ENCODE results near the gene ERV3-1. TPM values are rescaled to one million over a fixed set of nuclear protein-coding genes. Genes with fewer than 3 reads are reported as not detected.
A peak's percentile ranks its signal among the peaks of the same experiment; 100 is the strongest.
"Not testable (repeated sequence)": the region's sequence is repeated elsewhere in the genome, so short reads cannot be mapped to it uniquely, and the experiment has no call there.

Gene ERV3-1, protein sequence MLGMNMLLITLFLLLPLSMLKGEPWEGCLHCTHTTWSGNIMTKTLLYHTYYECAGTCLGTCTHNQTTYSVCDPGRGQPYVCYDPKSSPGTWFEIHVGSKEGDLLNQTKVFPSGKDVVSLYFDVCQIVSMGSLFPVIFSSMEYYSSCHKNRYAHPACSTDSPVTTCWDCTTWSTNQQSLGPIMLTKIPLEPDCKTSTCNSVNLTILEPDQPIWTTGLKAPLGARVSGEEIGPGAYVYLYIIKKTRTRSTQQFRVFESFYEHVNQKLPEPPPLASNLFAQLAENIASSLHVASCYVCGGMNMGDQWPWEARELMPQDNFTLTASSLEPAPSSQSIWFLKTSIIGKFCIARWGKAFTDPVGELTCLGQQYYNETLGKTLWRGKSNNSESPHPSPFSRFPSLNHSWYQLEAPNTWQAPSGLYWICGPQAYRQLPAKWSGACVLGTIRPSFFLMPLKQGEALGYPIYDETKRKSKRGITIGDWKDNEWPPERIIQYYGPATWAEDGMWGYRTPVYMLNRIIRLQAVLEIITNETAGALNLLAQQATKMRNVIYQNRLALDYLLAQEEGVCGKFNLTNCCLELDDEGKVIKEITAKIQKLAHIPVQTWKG
- 29.5 TPM for total RNA-seq

GRCh38 chr7:65006094-65006992, at the start of gene ERV3-1:
Gene ERV3-1 (minus strand): TSS chr7:65006687. CDS start chr7:64993026, 13,661 bp downstream.
- Histone ChIP-seq H3K27ac (peak within 1 kb of the TSS; percentile 75), H3K27me3 (no peaks in the 10 kb centered on the region), H3K4me1 (peaks cover 45% of the 10 kb centered on the region), H3K4me3 (peak within 1 kb of the TSS; percentile 54 to 81), H3K9me3 (no peaks in the 10 kb centered on the region), H3K36me3 (peaks cover 0 to 3% of the 10 kb centered on the region in 2 donors)
- intact Hi-C loops (cut with DNase I): no loop called here
- TF ChIP-seq POLR2A (IDR thresholded peaks at IDR 0.05) (peak in 1 of 2 donors; percentile 89), POLR2AphosphoS5 (IDR thresholded peaks at IDR 0.05; ENCODE audit: insufficient read depth in 1 of 2, low read depth in 1 of 2) (peak; percentile 78 to 97)
- TF ChIP-seq, protein P1, sequence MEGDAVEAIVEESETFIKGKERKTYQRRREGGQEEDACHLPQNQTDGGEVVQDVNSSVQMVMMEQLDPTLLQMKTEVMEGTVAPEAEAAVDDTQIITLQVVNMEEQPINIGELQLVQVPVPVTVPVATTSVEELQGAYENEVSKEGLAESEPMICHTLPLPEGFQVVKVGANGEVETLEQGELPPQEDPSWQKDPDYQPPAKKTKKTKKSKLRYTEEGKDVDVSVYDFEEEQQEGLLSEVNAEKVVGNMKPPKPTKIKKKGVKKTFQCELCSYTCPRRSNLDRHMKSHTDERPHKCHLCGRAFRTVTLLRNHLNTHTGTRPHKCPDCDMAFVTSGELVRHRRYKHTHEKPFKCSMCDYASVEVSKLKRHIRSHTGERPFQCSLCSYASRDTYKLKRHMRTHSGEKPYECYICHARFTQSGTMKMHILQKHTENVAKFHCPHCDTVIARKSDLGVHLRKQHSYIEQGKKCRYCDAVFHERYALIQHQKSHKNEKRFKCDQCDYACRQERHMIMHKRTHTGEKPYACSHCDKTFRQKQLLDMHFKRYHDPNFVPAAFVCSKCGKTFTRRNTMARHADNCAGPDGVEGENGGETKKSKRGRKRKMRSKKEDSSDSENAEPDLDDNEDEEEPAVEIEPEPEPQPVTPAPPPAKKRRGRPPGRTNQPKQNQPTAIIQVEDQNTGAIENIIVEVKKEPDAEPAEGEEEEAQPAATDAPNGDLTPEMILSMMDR (IDR thresholded peaks at IDR 0.05): no peak
- DNase-seq (ENCODE audit: extremely low spot score in 2 of 2): peak; percentile 97 to 98

GRCh38 chr7:65055786-65056185, 49.3 kb upstream of the ERV3-1 start:
- H3K36me3 ChIP-seq; DNase-seq (ENCODE audit: extremely low spot score in 2 of 2); H3K4me1 ChIP-seq; H3K4me3 ChIP-seq; H3K27me3 ChIP-seq; intact Hi-C loops (cut with DNase I); H3K9me3 ChIP-seq; H3K27ac ChIP-seq: not testable (repeated sequence)

GRCh38 chr7:65054466-65054994, 48.0 kb upstream of the ERV3-1 start:
- intact Hi-C loops (cut with DNase I); H3K36me3 ChIP-seq; H3K4me1 ChIP-seq; H3K4me3 ChIP-seq; H3K27ac ChIP-seq; H3K9me3 ChIP-seq; H3K27me3 ChIP-seq; DNase-seq (ENCODE audit: extremely low spot score in 2 of 2): not testable (repeated sequence)

DNA sequence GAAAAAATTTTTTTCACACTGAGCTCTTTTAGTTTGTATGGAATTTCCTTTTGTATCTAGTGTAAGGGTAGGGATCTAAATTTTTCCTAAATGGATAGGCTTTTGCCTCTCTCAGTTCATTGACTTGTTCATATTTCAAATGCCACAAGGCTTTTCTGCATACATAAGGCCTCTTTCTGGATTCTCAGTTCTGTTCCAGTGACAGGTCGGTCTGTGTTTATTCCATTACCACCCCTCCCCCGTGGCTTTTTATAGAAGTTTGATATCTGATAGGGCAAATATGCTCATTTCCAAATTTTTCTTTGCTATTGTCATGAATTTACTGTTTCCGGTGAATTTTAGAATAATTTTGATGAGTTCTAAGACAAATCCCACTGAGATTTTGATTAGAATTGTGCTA, 45.2 kb upstream of the ERV3-1 start:
- DNase-seq (ENCODE audit: extremely low spot score in 2 of 2); H3K27ac ChIP-seq; H3K27me3 ChIP-seq; H3K4me1 ChIP-seq; H3K4me3 ChIP-seq; H3K36me3 ChIP-seq; intact Hi-C loops (cut with DNase I); H3K9me3 ChIP-seq: not testable (repeated sequence)

DNA sequence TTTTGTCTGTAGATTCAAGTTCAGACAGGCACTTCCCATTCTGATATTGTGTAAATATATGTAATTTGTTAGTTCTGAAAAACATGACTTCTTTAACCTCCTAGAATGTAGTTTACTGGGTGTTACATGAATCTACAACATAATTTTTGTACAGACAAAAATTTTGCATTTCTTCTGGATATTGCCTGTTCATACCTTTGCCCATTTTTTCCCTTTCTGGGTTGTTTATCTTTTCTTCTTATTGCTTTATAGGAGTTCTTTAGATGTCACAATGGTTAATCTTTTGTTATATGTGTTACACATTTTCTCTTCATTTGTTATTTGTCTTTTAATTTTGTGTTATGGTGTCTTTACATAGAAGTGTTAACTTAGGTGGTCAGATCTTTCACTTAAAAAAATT, 44.7 kb upstream of the ERV3-1 start:
- H3K4me1 ChIP-seq; H3K4me3 ChIP-seq; DNase-seq (ENCODE audit: extremely low spot score in 2 of 2); H3K9me3 ChIP-seq; H3K27ac ChIP-seq; intact Hi-C loops (cut with DNase I); H3K36me3 ChIP-seq; H3K27me3 ChIP-seq: not testable (repeated sequence)

- intact Hi-C loops (cut with DNase I); H3K27ac ChIP-seq; H3K4me3 ChIP-seq; H3K36me3 ChIP-seq; H3K27me3 ChIP-seq; DNase-seq (ENCODE audit: extremely low spot score in 2 of 2); H3K9me3 ChIP-seq; H3K4me1 ChIP-seq: not testable (repeated sequence)
Measured at GRCh38 chr7:65046329-65046728, 39.8 kb upstream of the ERV3-1 start.

DNA sequence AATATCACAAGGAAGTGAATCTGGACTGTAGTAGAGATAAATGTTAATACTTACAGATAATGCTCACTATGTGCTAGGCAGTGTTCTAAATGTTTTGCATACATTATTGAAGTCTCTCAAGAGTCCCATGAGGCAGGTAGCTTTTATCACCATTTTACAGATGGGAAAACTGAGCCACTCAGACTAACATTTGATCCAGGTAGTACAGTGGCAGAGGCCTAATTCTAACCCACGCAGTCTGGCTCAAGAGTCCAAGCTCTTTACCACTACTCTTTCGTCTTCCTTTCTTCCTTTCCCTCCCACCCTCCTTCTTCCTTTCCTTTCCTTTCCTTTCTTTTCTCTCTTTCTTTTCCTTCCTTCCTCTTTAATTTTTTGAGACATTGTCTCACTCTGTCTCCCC, 39.1 kb upstream of the ERV3-1 start:
- H3K27ac ChIP-seq; H3K36me3 ChIP-seq; H3K27me3 ChIP-seq; H3K9me3 ChIP-seq; intact Hi-C loops (cut with DNase I); H3K4me3 ChIP-seq; H3K4me1 ChIP-seq; DNase-seq (ENCODE audit: extremely low spot score in 2 of 2): not testable (repeated sequence)

DNA sequence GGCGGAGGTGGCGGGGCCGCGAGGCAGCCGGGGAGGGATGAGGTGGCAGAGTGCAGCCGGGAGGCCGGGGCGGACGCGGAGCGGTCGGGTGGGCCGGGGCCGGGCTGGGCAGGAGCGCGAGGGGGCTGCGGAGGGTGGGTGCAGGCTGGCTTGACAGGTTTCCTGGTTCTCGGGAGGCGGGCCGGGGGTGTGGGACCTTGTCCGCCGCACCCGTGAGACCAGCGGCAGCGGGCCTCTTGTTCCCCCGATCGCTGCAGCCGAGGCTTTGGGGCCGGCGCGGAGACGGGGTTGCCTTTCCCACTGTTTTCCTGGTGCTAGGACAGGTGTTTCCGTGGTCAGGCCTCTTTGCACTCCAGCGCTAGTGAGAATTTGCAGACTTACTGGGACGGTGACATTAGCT, 32.3 kb upstream of the ERV3-1 start:
- H3K4me3 ChIP-seq: peak overlapping the region; percentile 61 to 65
- H3K36me3 ChIP-seq; H3K27me3 ChIP-seq; H3K9me3 ChIP-seq; DNase-seq (ENCODE audit: extremely low spot score in 2 of 2); intact Hi-C loops (cut with DNase I): not testable (repeated sequence)
- H3K4me1 ChIP-seq: peaks cover 17% of the 10 kb centered on the region
- peak overlapping the region; percentile 77 for H3K27ac ChIP-seq

Measured in vagina (tissue), 2 donors.